GM12873 (cell line): ENCODE measurements around the gene NPNT.

Experiments
- TF ChIP-seq, protein P1 (sequence below): IDR thresholded peaks from 2 replicates; pipeline ENCODE4 v1.5.1; 2012; ENCODE audit warnings: low read depth, mild to moderate bottlenecking, moderate library complexity, low read length, control low read depth; ENCODE audit not compliant: insufficient read depth; ENCODE audit errors: missing control alignments

The NPNT gene

DNA sequence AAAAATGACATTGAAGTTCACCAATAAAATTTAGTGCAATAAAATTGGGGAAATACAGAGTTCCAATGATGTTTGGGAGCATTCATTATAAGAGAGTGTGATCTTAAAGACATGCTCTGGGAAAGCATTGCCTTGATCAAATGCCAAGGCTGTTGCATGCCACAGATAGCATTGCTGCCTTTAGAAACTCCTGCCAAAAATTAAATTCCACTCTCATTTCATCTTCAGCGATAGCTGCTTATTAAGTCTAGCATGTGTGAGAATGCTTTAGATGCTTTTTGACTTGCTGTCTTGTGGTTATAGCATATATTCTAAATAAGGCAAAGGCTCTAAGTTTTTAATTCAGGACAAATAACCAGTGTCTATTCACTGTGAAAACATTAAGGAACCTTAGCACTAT lies 49.3 kb downstream of the NPNT start:
- TF ChIP-seq, protein P1, sequence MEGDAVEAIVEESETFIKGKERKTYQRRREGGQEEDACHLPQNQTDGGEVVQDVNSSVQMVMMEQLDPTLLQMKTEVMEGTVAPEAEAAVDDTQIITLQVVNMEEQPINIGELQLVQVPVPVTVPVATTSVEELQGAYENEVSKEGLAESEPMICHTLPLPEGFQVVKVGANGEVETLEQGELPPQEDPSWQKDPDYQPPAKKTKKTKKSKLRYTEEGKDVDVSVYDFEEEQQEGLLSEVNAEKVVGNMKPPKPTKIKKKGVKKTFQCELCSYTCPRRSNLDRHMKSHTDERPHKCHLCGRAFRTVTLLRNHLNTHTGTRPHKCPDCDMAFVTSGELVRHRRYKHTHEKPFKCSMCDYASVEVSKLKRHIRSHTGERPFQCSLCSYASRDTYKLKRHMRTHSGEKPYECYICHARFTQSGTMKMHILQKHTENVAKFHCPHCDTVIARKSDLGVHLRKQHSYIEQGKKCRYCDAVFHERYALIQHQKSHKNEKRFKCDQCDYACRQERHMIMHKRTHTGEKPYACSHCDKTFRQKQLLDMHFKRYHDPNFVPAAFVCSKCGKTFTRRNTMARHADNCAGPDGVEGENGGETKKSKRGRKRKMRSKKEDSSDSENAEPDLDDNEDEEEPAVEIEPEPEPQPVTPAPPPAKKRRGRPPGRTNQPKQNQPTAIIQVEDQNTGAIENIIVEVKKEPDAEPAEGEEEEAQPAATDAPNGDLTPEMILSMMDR, result no peak

DNA sequence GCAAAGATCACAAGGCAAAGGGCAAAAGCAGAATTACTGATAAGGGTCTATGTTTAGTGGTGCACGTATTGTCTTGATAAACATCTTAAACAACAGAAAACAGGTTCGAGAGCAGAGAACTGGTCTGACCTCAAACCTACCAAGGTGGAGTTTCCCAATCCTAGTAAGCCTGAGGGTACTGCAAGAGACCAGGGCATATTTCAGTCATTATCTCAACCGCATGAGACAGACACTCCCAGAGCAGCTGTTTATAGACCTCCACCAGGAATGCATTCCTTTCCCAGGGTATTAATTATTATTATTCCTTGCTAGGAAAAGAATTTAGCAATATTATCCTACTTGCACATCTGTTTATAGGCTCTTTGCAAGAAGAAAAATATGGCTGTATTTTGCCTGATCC lies 51.5 kb downstream of the NPNT start:
- TF ChIP-seq, protein P1, result no peak

DNA sequence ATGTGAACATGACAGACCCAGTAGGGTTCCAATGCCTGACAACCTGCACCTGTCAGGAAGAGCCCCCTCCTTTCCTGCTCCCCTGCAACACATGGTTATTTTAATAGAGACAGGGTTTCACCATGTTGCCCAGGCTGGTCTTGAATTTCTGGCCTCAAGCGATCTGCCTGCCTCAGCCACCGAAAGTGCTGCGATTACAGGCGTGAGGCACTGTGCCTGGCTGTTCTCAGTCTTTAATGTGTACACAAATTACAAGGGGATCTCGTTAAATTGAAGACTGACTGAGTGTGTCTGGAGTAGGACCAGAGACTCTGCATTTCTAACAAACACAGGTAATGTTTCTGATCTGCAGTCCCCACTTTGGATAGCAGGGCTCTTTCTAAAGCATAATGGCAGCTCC lies 55.4 kb downstream of the NPNT start:
- TF ChIP-seq, protein P1, result no peak

DNA sequence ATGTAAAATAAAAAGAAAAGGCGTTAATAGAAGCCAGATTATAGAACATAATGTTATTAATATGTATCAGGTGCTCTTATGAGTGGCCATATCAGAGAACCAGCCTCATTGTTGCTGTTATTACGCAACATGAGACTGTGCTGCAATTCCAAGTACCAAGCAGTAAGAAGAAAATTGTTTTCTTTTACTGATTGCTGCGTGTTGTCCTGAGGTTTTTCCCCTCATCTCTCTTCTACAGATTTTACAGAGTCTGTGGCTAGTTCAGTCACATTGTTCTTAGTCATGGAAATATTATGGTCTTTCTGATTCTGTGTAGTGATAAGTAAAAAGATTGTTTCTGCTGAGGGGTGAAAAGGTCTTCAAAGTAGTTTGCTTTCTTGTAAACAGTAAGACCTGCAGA lies 55.9 kb downstream of the NPNT start:
- TF ChIP-seq, protein P1, result no peak

DNA sequence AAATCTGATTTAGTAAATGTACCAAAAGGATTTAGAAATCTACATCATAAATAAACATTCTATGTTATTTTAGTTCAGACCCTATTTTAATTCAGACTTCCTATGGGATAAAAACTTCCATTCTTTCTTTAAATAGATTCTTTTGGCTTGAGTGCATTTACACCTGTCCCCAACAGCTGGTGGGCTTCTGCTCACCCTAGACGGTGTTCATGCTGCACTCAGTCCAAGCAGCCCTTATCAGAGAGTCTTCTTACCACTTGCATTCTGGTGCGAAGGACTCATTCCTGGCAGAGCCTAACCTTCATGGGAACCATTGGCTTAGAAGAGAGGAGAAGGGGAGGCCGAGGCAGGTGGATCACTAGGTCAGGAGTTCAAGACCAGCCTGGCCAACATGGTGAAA lies 57.3 kb downstream of the NPNT start:
- TF ChIP-seq, protein P1, result no peak

DNA sequence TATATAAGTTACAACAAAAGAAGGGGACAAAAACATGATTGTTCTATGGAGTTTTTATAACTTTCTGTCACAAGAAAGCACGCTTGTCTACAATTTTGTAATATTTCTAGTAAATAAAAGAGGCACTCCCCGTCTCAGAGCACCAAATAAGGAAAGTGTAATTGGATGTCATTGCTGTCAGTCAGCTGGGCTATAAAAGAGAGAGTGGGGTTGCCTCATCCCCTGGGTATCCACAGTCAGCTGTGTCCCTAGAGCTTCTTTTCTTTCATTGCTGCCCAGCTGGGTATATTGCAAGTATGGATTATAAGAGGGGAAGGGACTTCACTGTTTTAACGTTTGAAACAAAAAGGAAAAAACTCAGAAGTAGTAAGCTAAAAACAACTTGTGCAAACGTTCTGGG lies 61.3 kb downstream of the NPNT start:
- TF ChIP-seq, protein P1, result no peak

DNA sequence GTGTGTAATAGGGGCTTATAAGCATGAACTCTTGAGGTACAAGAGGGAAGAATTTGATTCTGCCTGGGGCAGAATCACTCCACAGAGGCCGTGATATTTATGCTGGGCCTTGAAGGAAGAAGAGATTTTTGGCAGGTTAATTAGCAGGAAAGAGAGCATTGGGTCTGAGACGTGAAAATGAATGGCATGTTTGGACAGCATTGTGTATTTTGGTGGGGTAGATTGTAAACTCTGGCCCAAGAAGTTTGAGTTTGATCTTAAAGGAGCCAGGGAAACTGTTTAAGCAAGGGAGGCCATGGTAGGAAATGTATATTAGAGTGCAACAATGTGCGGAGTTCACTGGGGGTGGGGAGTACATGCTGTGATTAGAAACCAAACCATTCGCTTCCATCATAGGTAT lies 62.4 kb downstream of the NPNT start:
- TF ChIP-seq, protein P1, result no peak
